GM12864 (cell line): ENCODE results near the gene ZNF500.

Experiments
- DNase-seq: peaks from one replicate; pipeline ENCODE4 v3.0.0-alpha.2; 2011; ENCODE audit warnings: low read depth
- H3K4me3 ChIP-seq: 2 replicates; pipeline ENCODE4 v1.5.1; 2011; ENCODE audit warnings: mild to moderate bottlenecking, low read depth, low read length, control low read depth
- TF ChIP-seq, protein P1 (sequence below): IDR thresholded peaks from 2 replicates; pipeline ENCODE4 v1.5.1; 2011; ENCODE audit warnings: low read depth, mild to moderate bottlenecking, moderate library complexity, low read length, control low read depth, inconsistent platforms; ENCODE audit errors: missing control alignments

Gene ZNF500

DNA sequence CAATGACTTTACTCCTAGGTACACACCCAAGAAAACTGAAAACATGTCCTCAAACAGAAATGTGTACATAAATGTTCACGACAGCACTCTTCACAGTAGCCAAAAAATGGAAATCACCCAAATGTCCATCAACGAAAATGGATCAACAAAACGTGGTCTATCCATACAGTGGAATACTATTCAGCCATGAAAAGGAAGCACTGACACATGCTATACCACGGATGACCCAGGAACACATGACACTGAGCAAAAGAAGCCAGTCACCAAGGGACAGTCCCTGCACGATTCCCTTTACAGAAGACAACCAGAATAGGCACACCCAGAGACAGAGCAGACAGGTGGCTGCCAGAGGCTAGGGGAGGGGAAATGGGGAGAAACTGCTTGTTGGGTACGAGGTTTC lies 11.3 kb downstream of the ZNF500 start:
- H3K4me3 ChIP-seq = no peak overlapping the region
- no peak for DNase-seq
- TF ChIP-seq, protein P1, sequence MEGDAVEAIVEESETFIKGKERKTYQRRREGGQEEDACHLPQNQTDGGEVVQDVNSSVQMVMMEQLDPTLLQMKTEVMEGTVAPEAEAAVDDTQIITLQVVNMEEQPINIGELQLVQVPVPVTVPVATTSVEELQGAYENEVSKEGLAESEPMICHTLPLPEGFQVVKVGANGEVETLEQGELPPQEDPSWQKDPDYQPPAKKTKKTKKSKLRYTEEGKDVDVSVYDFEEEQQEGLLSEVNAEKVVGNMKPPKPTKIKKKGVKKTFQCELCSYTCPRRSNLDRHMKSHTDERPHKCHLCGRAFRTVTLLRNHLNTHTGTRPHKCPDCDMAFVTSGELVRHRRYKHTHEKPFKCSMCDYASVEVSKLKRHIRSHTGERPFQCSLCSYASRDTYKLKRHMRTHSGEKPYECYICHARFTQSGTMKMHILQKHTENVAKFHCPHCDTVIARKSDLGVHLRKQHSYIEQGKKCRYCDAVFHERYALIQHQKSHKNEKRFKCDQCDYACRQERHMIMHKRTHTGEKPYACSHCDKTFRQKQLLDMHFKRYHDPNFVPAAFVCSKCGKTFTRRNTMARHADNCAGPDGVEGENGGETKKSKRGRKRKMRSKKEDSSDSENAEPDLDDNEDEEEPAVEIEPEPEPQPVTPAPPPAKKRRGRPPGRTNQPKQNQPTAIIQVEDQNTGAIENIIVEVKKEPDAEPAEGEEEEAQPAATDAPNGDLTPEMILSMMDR = no peak

GRCh38 chr16:4754865-4755264 lies 12.1 kb downstream of the ZNF500 start:
- no peak overlapping the region for H3K4me3 ChIP-seq
- no peak for DNase-seq
- TF ChIP-seq, protein P1 = no peak

- TF ChIP-seq, protein P1 = no peak
- no peak for DNase-seq
Observed at GRCh38 chr16:4753227-4753626, 13.7 kb downstream of the ZNF500 start.

GRCh38 chr16:4752351-4753100 lies 14.4 kb downstream of the ZNF500 start:
- TF ChIP-seq, protein P1 = no peak
- DNase-seq = no peak
- no peak overlapping the region for H3K4me3 ChIP-seq

More at GRCh38 chr16:4753227-4753626, 13.7 kb downstream of the ZNF500 start:
- H3K4me3 ChIP-seq = no peak overlapping the region

DNA sequence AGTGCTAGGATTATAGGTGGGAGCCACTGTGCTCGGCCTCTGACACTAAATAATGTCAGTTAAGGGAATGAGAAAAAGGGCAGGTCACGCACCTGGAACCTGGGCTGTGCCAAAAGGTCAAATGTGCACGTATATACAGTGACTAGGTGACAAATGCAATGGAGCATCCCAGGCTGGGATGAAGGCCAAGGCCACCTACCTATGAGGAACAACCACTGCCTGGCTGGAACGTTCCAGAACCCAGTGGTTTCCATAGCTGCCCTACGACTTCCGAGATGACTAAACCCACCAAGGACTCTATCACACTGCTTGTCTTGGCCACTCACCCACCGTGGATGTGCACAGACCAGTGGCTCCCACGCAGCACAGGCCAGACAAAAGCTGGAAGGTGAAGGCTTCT lies 16.1 kb downstream of the ZNF500 start:
- TF ChIP-seq, protein P1 = no peak

DNA sequence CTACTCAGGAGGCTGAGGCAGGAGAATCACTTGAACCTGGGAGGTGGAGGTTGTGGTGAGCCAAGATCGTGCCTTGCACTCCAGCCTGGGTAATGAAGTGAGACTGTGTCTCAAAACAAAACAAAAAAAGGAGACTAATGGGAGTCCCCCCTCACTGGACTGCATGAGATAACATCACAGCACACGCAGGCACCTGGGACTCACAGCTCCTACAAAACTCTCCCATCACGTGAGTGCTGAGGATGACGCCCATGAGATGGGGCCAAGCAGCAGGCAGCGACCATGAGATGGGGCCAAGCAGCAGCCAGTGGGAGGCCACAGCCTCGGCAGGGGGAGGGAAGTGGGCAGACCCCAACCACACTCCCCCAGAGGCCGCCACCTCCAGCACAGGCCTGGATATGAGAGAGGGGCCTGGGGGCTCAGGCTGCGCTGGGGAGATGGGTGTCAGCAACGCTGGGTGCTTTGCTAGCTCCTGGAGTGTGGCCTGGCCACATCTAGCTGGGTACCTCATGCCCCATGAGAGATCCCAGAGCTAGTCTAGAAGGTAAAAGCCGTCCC lies 17.2 kb downstream of the ZNF500 start:
- no peak for DNase-seq
- TF ChIP-seq, protein P1 = no peak
- H3K4me3 ChIP-seq = no peak overlapping the region

More for the DNA sequence above, 16.1 kb downstream of the ZNF500 start:
- DNase-seq = no peak
- no peak overlapping the region for H3K4me3 ChIP-seq
